Measurements from ENCODE around the gene JAKMIP1. TPM values are rescaled to one million over a fixed set of nuclear protein-coding genes. Genes with fewer than 3 reads are reported as not detected.

The JAKMIP1 gene
- total and polyA plus RNA-seq, 2 donors (not counting 1 experiment from before 2014, with no cell fraction given), result 0.49 to 1.0 TPM

- intact Hi-C loops (cut with micrococcal nuclease), result no loop called here
- no peak overlapping the region for H3K4me3 Mint-ChIP-seq
- Histone ChIP-seq H3K4me3 (ENCODE audit: control extremely low read depth in 1 of 5, extremely low read depth in 1 of 5, insufficient read depth in 1 of 5, low read depth in 2 of 5, low read length in 4 of 5) (no peak overlapping the region), H3K27ac (ENCODE audit: low read length in 2 of 2) (no peak overlapping the region), H3K27me3 (replicated peaks in 1 of 4; ENCODE audit: control extremely low read depth in 1 of 4, control insufficient read depth in 3 of 4, insufficient read depth in 4 of 4, low read length in 3 of 4) (peaks cover 0 to 22% (median 3%) of the 10 kb centered on the region in 4 experiments), H3K4me2 (replicated peaks; ENCODE audit: low read depth, low read length, poor library complexity, severe bottlenecking) (no peak overlapping the region), H3K4me1 (ENCODE audit: control insufficient read depth in 2 of 2, insufficient read depth in 2 of 2, low read length in 2 of 2) (no peaks in the 10 kb centered on the region), H3K9me3 (ENCODE audit: control extremely low read depth in 1 of 3, control insufficient read depth in 2 of 3, insufficient read depth in 1 of 3, low read length in 2 of 3) (peaks cover 0 to 32% (median 0%) of the 10 kb centered on the region in 3 donors), H4K20me1 (ENCODE audit: control insufficient read depth, insufficient read depth, low read length, poor library complexity, severe bottlenecking) (no peaks in the 10 kb centered on the region), H3K36me3 (replicated peaks in 1 of 2; ENCODE audit: control extremely low read depth in 1 of 2, control insufficient read depth in 1 of 2, extremely low read depth in 1 of 2, insufficient read depth in 2 of 2, low read length in 1 of 2) (no peaks in the 10 kb centered on the region), H2AFZ (ENCODE audit: insufficient read depth, low read depth, low read length, poor library complexity, severe bottlenecking) (no peak overlapping the region), H3K9ac (ENCODE audit: low read length) (no peak overlapping the region), H3K79me2 (ENCODE audit: control insufficient read depth, insufficient read depth, low read length) (no peaks in the 10 kb centered on the region)
- TF ChIP-seq EZH2 (IDR thresholded peaks at IDR 0.05; ENCODE audit: borderline replicate concordance, insufficient read depth, low read depth, low read length, poor library complexity, severe bottlenecking) (no peak), CTCF (IDR thresholded peaks at IDR 0.05) (no peak)
- DNase-seq (no peak), ATAC-seq (ENCODE audit: low read depth) (no peak)
- ChIA-PET CTCF (interaction anchor here (1.9 kb wide), 1 partner anchor 89 kb away, joined by 4 read pairs; no protein-coding TSS in a partner anchor), POLR2A (no interaction called here)
- no peak overlapping the region for H3K27ac Mint-ChIP-seq
- H3K9me3 Mint-ChIP-seq (ENCODE audit: insufficient read depth), result peaks cover 10% of the 10 kb centered on the region
- H3K4me1 Mint-ChIP-seq, result no peaks in the 10 kb centered on the region
- peaks cover 38% of the 10 kb centered on the region for H3K27me3 Mint-ChIP-seq
- 80% methylated on average over 9 of the region's 12 CpGs for WGBS (ENCODE audit: insufficient coverage)
Observed at GRCh38 chr4:6242271-6243029, 42.1 kb upstream of the JAKMIP1 start.
